ENCODE measurements around the gene PSMB8. TPM values are rescaled to one million over a fixed set of nuclear protein-coding genes. Genes with fewer than 3 reads are reported as not detected.

Gene PSMB8
- total and polyA plus RNA-seq, 5 donors: 14.8 to 28.4 (median 20.6) TPM

- Histone ChIP-seq H3K4me3 (ENCODE audit: low read length) (no peak overlapping the region), H3K27ac (ENCODE audit: low read length) (no peak overlapping the region), H3K27me3 (ENCODE audit: control insufficient read depth, insufficient read depth) (no peaks in the 10 kb centered on the region), H3K4me1 (ENCODE audit: control insufficient read depth, insufficient read depth, low read length) (peaks cover 3% of the 10 kb centered on the region), H3K9me3 (ENCODE audit: control insufficient read depth, low read length) (no peaks in the 10 kb centered on the region)
- ATAC-seq (no peak), DNase-seq (no peak)
- intact Hi-C loops (cut with DNase I): no loop called here
- WGBS: 90% methylated on average over 2 of the region's 2 CpGs
These were observed 7.0 kb downstream of the PSMB8 start for GRCh38 chr6:32836873-32837272.

- Histone ChIP-seq H3K9me3 (ENCODE audit: control insufficient read depth, low read length) (no peaks in the 10 kb centered on the region), H3K27me3 (ENCODE audit: control insufficient read depth, insufficient read depth) (no peaks in the 10 kb centered on the region), H3K4me3 (ENCODE audit: low read length) (no peak overlapping the region), H3K4me1 (ENCODE audit: control insufficient read depth, insufficient read depth, low read length) (peaks cover 3% of the 10 kb centered on the region), H3K27ac (ENCODE audit: low read length) (no peak overlapping the region)
- ATAC-seq (no peak), DNase-seq (no peak)
- WGBS: 94% methylated on average over 16 of the region's 16 CpGs
- intact Hi-C loops (cut with DNase I): no loop called here
These were observed 8.5 kb downstream of the PSMB8 start for GRCh38 chr6:32835167-32835893.

GRCh38 chr6:32833664-32834063 lies 10.2 kb downstream of the PSMB8 start:
- Histone ChIP-seq H3K9me3 (ENCODE audit: control insufficient read depth, low read length) (no peaks in the 10 kb centered on the region), H3K27ac (ENCODE audit: low read length) (no peak overlapping the region), H3K4me1 (ENCODE audit: control insufficient read depth, insufficient read depth, low read length) (peaks cover 3% of the 10 kb centered on the region), H3K4me3 (ENCODE audit: low read length) (no peak overlapping the region), H3K27me3 (ENCODE audit: control insufficient read depth, insufficient read depth) (no peaks in the 10 kb centered on the region)
- no peak for DNase-seq
- intact Hi-C loops (cut with DNase I): no loop called here
- ATAC-seq: no peak
- 78% methylated on average over 5 of the region's 5 CpGs for WGBS

GRCh38 chr6:32832535-32832934 lies 11.3 kb downstream of the PSMB8 start:
- H3K27me3 ChIP-seq (ENCODE audit: control insufficient read depth, insufficient read depth): no peaks in the 10 kb centered on the region
- 79% methylated on average over 13 of the region's 13 CpGs for WGBS
- no peak overlapping the region for H3K4me3 ChIP-seq (ENCODE audit: low read length)
- DNase-seq (no peak), ATAC-seq (no peak)
- no peak overlapping the region for H3K27ac ChIP-seq (ENCODE audit: low read length)
- H3K9me3 ChIP-seq (ENCODE audit: control insufficient read depth, low read length): no peaks in the 10 kb centered on the region
- intact Hi-C loops (cut with DNase I): no loop called here
- no peaks in the 10 kb centered on the region for H3K4me1 ChIP-seq (ENCODE audit: control insufficient read depth, insufficient read depth, low read length)

- no peaks in the 10 kb centered on the region for H3K4me1 ChIP-seq (ENCODE audit: control insufficient read depth, insufficient read depth, low read length)
- H3K27me3 ChIP-seq (ENCODE audit: control insufficient read depth, insufficient read depth): no peaks in the 10 kb centered on the region
- WGBS: 88% methylated on average over 5 of the region's 5 CpGs
- intact Hi-C loops (cut with DNase I): no loop called here
- no peaks in the 10 kb centered on the region for H3K9me3 ChIP-seq (ENCODE audit: control insufficient read depth, low read length)
- ATAC-seq (no peak), DNase-seq (no peak)
- H3K4me3 ChIP-seq (ENCODE audit: low read length): no peak overlapping the region
- H3K27ac ChIP-seq (ENCODE audit: low read length): no peak overlapping the region
These were observed 12.9 kb downstream of the PSMB8 start for GRCh38 chr6:32830936-32831335.

- no peak overlapping the region for H3K27ac ChIP-seq (ENCODE audit: low read length)
- H3K27me3 ChIP-seq (ENCODE audit: control insufficient read depth, insufficient read depth): no peaks in the 10 kb centered on the region
- ATAC-seq: no peak
- H3K4me1 ChIP-seq (ENCODE audit: control insufficient read depth, insufficient read depth, low read length): no peaks in the 10 kb centered on the region
- whole genome bisulfite sequencing: 96% methylated on average over 5 of the region's 5 CpGs
- H3K4me3 ChIP-seq (ENCODE audit: low read length): no peak overlapping the region
- intact Hi-C loops (cut with DNase I): no loop called here
- H3K9me3 ChIP-seq (ENCODE audit: control insufficient read depth, low read length): no peaks in the 10 kb centered on the region
- peak in 1 of 3 donors; percentile 22 for DNase-seq
These were observed 13.8 kb downstream of the PSMB8 start for GRCh38 chr6:32830017-32830416.

- WGBS: 81% methylated on average over 7 of the region's 7 CpGs
These were observed 14.4 kb downstream of the PSMB8 start for GRCh38 chr6:32829495-32829894.

GRCh38 chr6:32827025-32827424 lies 16.8 kb downstream of the PSMB8 start:
- no peak for ATAC-seq

More at GRCh38 chr6:32829495-32829894, 14.4 kb downstream of the PSMB8 start:
- Histone ChIP-seq H3K9me3 (ENCODE audit: control insufficient read depth, low read length) (no peaks in the 10 kb centered on the region), H3K27me3 (ENCODE audit: control insufficient read depth, insufficient read depth) (no peaks in the 10 kb centered on the region), H3K4me1 (ENCODE audit: control insufficient read depth, insufficient read depth, low read length) (no peaks in the 10 kb centered on the region), H3K27ac (ENCODE audit: low read length) (no peak overlapping the region), H3K4me3 (ENCODE audit: low read length) (no peak overlapping the region)
- ATAC-seq (peak; percentile 20 to 63), DNase-seq (peak in 1 of 3 donors; percentile 33)
- intact Hi-C loops (cut with DNase I): loop anchor here in 1 of 4 donors (5.0 kb wide), 1 partner anchor 38 kb away; no protein-coding TSS in a partner anchor

GRCh38 chr6:32825966-32826365 lies 17.9 kb downstream of the PSMB8 start:
- ATAC-seq: peak; percentile 77 to 84
- Histone ChIP-seq H3K4me3 (ENCODE audit: low read length) (no peak overlapping the region), H3K27me3 (ENCODE audit: control insufficient read depth, insufficient read depth) (no peaks in the 10 kb centered on the region), H3K9me3 (ENCODE audit: control insufficient read depth, low read length) (no peaks in the 10 kb centered on the region), H3K27ac (ENCODE audit: low read length) (peak overlapping the region; percentile 9), H3K4me1 (ENCODE audit: control insufficient read depth, insufficient read depth, low read length) (no peaks in the 10 kb centered on the region)
- 29% methylated on average over 2 of the region's 2 CpGs for WGBS
- intact Hi-C loops (cut with DNase I): loop anchor here in 1 of 4 donors (5.0 kb wide), 1 partner anchor 41 kb away; no protein-coding TSS in a partner anchor
- DNase-seq: peak in 1 of 3 donors; percentile 28

More at GRCh38 chr6:32827025-32827424, 16.8 kb downstream of the PSMB8 start:
- intact Hi-C loops (cut with DNase I): loop anchor here in 1 of 4 donors (5.0 kb wide), 1 partner anchor 40 kb away; no protein-coding TSS in a partner anchor
- Histone ChIP-seq H3K4me3 (ENCODE audit: low read length) (no peak overlapping the region), H3K27ac (ENCODE audit: low read length) (no peak overlapping the region), H3K9me3 (ENCODE audit: control insufficient read depth, low read length) (no peaks in the 10 kb centered on the region), H3K27me3 (ENCODE audit: control insufficient read depth, insufficient read depth) (no peaks in the 10 kb centered on the region), H3K4me1 (ENCODE audit: control insufficient read depth, insufficient read depth, low read length) (no peaks in the 10 kb centered on the region)
- DNase-seq: no peak
- WGBS: 76% methylated on average over 3 of the region's 3 CpGs

- whole genome bisulfite sequencing: 63% methylated on average over 3 of the region's 3 CpGs
- Histone ChIP-seq H3K4me3 (ENCODE audit: low read length) (no peak overlapping the region), H3K9me3 (ENCODE audit: control insufficient read depth, low read length) (no peaks in the 10 kb centered on the region), H3K27me3 (ENCODE audit: control insufficient read depth, insufficient read depth) (no peaks in the 10 kb centered on the region), H3K27ac (ENCODE audit: low read length) (no peak overlapping the region), H3K4me1 (ENCODE audit: control insufficient read depth, insufficient read depth, low read length) (no peaks in the 10 kb centered on the region)
- no peak for DNase-seq
- intact Hi-C loops (cut with DNase I): no loop called here
- no peak for ATAC-seq
These were observed 24.1 kb downstream of the PSMB8 start for GRCh38 chr6:32819729-32820128.

- Histone ChIP-seq H3K27ac (ENCODE audit: low read length) (no peak overlapping the region), H3K4me1 (ENCODE audit: control insufficient read depth, insufficient read depth, low read length) (no peaks in the 10 kb centered on the region), H3K4me3 (ENCODE audit: low read length) (no peak overlapping the region), H3K9me3 (ENCODE audit: control insufficient read depth, low read length) (no peaks in the 10 kb centered on the region), H3K27me3 (ENCODE audit: control insufficient read depth, insufficient read depth) (no peaks in the 10 kb centered on the region)
- no peak for ATAC-seq
- intact Hi-C loops (cut with DNase I): no loop called here
- DNase-seq: no peak
- 72% methylated on average over 2 of the region's 2 CpGs for WGBS
These were observed 25.0 kb downstream of the PSMB8 start for GRCh38 chr6:32818867-32819266.

Measured in right cardiac atrium (tissue), 5 donors.